ENCODE results near the gene PHPT1. TPM values are rescaled to one million over a fixed set of nuclear protein-coding genes. Genes with fewer than 3 reads are reported as not detected.

The PHPT1 gene
- total and polyA plus RNA-seq, 2 experiments from 2014 or later = 86.2 to 437 TPM

- TF ChIP-seq REST (IDR thresholded peaks at IDR 0.05; ENCODE audit: unreplicated experiment) (no peak), CTCF (conservative IDR thresholded peaks at IDR 0.05; ENCODE audit: low read depth in 2 of 2) (no peak; a peak in 1 of 4 replicates)
Observed at GRCh38 chr9:136839229-136840139, 9.7 kb upstream of the PHPT1 start (continued).

GRCh38 chr9:136840140-136840876 is 8.9 kb upstream of the PHPT1 start:
- Histone ChIP-seq H3K79me2 (replicated peaks; ENCODE audit: insufficient read depth) (no peaks in the 10 kb centered on the region), H2AFZ (no peak overlapping the region), H3K4me2 (no peak overlapping the region), H3K9me2 (ENCODE audit: insufficient read depth) (no peaks in the 10 kb centered on the region), H3K4me3 (no peak overlapping the region), H3K4me1 (ENCODE audit: insufficient read depth) (peaks cover 15% of the 10 kb centered on the region; the same call in 1 of the 2 replicates), H3F3A (replicated peaks; ENCODE audit: low read depth) (no peaks in the 10 kb centered on the region), H3K27ac (ENCODE audit: low read depth) (no peak overlapping the region), H3K36me3 (ENCODE audit: insufficient read depth) (no peaks in the 10 kb centered on the region), H4K20me1 (replicated peaks; ENCODE audit: insufficient read depth) (no peaks in the 10 kb centered on the region), H3K27me3 (ENCODE audit: insufficient read depth) (peaks cover 4% of the 10 kb centered on the region; the same call in 1 of the 2 replicates)
- Mint-ChIP-seq H3K36me3 (ENCODE audit: low read depth) (peaks cover 12% of the 10 kb centered on the region), H3K27me3 (ENCODE audit: insufficient read depth, low read depth, poor library complexity) (peaks cover 39% of the 10 kb centered on the region), H3K4me3 (peak overlapping the region; percentile 3; the same call in 1 of the 3 replicates), H3K27ac (no peak overlapping the region), H3K4me1 (peaks cover 26% of the 10 kb centered on the region), H3K9me3 (no peaks in the 10 kb centered on the region; the same call in 2 of the 3 replicates)
- no peak; the same call in 1 of the 3 replicates for ATAC-seq
- no peak for DNase-seq (ENCODE audit: low spot score)
- TF ChIP-seq CREB1 (CRISPR knock-in tag; IDR thresholded peaks at IDR 0.05; ENCODE audit: low read depth) (no peak), ZNF462 (CRISPR knock-in tag; IDR thresholded peaks at IDR 0.05) (no peak), EZH2phosphoT487 (IDR thresholded peaks at IDR 0.05; ENCODE audit: unreplicated experiment) (no peak), POLR2AphosphoS5 (IDR thresholded peaks at IDR 0.05; ENCODE audit: low read depth) (no peak; the same call in 1 of the 2 replicates), STAT1 (IDR thresholded peaks at IDR 0.05; ENCODE audit: unreplicated experiment) (no peak), EZH2 (IDR thresholded peaks at IDR 0.05; ENCODE audit: low read depth, unreplicated experiment) (no peak), ZNF331 (CRISPR knock-in tag; IDR thresholded peaks at IDR 0.05; ENCODE audit: low read depth) (no peak), ZNF114 (CRISPR knock-in tag; IDR thresholded peaks at IDR 0.05) (no peak), JUNB (IDR thresholded peaks at IDR 0.05; ENCODE audit: unreplicated experiment) (no peak)

Measured in GM23338 (cell line).